Ramos (cell line): ENCODE results near the gene APBB1IP.
"Not testable (repeated sequence)": the region's sequence is repeated elsewhere in the genome, so short reads cannot be mapped to it uniquely, and the experiment has no call there.

ENCODE experiments used
- in situ Hi-C: fragments of 300-500 bp; cut with MboI; formaldehyde crosslinking; loops from one replicate; pipeline ENCODE4 v1.14.3; 2022; ENCODE audit warnings: low sequenced_read_pairs; ENCODE audit not compliant: unreplicated experiment

Gene APBB1IP

DNA sequence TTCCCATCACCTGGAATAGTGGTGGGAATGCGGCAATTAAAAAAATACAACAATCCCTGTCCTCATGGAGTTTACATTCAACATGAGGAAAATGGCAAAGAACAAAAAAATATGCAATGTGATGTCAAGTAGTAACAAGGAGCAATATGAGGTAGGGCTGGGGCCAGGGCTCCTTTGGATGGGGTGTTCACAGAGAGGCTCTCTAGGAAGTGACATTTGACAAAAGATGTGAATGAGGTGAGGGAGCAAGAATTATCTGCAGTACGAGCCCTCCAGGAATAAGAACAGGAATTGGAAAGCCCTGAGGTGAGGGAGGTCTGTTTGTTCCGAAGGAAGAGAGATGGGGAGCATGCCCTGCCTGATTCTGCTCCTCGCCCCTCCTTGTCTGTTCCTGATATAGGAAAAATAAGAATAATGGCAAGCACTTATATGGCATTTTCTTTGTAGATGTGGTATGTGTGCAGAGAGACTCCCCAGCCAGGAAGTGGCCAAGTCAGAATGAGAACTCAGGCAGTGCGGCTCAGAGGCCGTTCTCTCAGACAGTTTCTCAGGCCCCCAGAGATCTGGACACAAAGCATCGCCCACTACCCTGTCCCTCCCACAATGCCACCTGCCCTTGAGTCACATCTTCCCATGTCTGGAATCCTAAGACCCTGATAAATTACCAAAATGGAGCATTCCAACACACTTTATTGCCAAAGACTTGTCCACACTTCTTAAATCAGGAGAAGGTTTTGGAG is 105.6 kb downstream of the APBB1IP start:
- in situ Hi-C loops, result no loop called here

- in situ Hi-C loops, result no loop called here
These were observed 106.8 kb downstream of the APBB1IP start for GRCh38 chr10:26544932-26545331.

- in situ Hi-C loops, result no loop called here
These were observed 112.8 kb downstream of the APBB1IP start for GRCh38 chr10:26550774-26551526.

DNA sequence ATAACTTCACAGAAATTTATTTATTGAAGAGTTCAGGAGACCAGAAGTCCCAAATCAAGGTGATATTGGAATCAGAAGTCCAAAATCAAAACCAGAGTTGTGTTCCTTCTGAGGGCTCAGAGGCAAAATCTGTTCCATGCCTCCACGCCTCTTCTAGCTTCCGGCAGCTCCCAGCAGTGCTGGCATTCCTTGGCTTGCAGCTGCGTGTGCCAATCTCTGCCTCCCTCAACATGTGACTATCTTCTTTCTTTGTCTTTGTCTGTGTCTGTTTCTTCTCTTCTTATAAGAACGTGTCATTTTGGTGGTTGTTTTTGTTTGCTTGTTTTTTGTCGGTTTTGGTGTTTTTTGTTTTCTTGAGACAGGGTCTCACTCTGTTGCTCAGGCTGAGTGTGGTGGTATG is 116.1 kb downstream of the APBB1IP start:
- in situ Hi-C loops, result no loop called here

DNA sequence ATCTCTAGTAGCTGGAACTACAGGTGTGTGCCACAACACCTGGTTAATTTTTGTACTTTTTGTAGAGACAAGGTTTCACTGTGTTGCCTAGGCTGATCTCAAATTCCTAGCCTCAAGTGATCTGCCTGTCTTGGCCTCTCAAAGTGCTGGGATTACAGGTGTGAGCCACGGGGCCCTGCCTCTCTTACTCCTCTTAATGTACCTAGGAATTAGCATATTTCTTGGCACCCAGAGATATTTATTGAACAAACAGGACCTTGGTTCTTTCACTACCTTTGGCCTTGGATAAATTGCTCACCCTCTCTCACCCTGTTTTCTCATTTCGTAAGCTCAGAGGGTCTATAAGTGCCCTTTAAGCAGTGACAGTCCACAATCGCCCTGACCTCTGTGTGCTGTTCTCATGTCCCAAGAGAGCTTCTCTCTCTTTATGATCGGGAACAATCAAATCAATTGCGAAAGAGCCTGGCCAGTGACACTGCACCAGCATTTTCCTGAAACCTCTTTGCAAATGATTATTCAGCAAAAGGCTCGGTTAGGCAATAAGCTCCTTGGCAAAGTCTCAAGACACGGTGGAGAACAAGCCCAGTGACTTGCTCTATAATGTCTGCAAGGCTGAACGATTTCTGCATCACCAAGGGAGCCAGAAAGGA is 117.7 kb downstream of the APBB1IP start:
- in situ Hi-C loops, result no loop called here

DNA sequence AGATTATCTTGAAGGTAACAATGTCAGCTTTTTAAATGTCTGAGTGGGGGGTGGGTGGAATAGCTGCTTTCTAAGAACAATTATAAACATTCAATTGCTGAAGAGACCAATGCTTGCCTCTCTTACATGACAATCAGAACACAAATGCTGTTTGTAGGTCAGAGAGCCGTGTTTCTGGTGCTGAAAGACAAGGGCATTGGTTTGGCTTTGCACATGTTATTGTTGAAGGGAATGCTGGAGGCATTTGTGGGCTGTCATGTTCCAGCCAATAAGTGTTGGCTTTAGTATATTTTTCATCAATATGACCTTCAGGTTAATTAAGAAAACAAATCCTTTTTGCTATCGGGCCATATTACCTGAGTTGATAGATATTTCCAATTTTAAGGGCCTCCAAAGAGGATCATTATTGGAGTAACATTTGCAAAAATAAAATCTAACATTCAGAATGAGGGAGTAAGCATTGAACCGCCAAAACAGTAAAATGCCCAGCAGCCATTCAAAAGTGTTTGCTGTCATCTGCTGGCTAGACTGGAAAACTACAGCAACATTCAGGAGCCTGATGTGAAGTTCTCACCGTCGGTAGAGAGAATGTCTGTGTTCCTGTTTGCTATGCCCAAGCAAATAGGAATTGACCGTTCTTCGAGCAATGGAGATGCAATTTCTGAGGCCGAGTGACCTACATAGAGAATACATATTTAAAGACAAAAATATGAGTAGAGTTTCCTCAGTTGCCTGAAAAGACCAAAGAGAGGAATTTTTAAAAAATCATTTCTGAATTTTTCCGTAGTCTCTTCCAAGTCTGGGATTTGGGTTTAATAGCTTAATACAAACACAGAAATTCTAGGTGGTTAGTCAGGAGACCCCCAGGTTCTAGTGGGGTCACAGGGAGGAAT is 118.9 kb downstream of the APBB1IP start:
- in situ Hi-C loops, result no loop called here

- in situ Hi-C loops, result no loop called here
These were observed 119.5 kb downstream of the APBB1IP start for GRCh38 chr10:26557641-26558014.

- in situ Hi-C loops, result loop anchor here (10.0 kb wide), 1 partner anchor 232 kb away; no protein-coding TSS in a partner anchor
These were observed 128.6 kb downstream of the APBB1IP start for GRCh38 chr10:26566525-26567350.

GRCh38 chr10:26567351-26567721 is 129.2 kb downstream of the APBB1IP start:
- in situ Hi-C loops, result loop anchor here (10.0 kb wide), 1 partner anchor 233 kb away; no protein-coding TSS in a partner anchor

DNA sequence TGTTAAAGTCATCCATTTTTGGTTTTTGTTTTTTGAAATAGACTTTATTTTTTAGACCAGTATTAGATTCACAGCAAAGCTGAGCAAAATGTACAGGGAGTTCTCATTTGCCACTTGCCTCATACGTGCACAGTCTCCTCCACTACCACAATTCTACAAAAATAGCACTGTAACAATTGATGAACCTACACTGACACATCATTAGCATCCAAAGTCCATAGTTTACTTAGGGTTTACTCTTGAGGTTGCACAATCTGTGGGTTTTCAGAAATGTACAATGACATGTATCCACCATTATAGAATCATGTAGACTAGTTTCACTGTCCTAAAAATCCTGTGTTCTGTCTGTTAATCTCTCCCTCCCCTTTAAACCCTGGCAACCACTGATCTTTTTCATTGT is 133.5 kb downstream of the APBB1IP start:
- in situ Hi-C loops, result no loop called here

GRCh38 chr10:26573674-26574073 is 135.5 kb downstream of the APBB1IP start:
- in situ Hi-C loops, result no loop called here

DNA sequence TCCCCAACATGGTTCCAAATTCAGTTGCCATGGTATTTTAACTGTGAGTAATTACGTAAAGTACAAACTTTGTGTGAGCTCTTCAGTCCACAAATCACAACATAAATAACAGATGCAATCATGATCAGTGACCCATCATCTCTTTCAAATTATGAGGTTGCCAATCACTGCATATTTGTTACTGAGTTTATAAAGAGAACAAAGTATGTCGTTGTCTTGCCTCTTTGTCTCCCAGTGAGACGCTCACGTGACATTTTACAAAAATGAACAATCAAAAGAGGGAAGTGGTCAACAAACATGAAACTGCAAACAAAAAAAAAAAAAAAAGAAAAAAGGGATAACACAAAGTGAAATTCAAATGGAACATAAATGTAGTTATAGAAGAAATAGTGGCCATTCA is 136.6 kb downstream of the APBB1IP start:
- in situ Hi-C loops, result no loop called here

- in situ Hi-C loops, result not testable (repeated sequence)
These were observed 140.2 kb downstream of the APBB1IP start for GRCh38 chr10:26578371-26578770.

DNA sequence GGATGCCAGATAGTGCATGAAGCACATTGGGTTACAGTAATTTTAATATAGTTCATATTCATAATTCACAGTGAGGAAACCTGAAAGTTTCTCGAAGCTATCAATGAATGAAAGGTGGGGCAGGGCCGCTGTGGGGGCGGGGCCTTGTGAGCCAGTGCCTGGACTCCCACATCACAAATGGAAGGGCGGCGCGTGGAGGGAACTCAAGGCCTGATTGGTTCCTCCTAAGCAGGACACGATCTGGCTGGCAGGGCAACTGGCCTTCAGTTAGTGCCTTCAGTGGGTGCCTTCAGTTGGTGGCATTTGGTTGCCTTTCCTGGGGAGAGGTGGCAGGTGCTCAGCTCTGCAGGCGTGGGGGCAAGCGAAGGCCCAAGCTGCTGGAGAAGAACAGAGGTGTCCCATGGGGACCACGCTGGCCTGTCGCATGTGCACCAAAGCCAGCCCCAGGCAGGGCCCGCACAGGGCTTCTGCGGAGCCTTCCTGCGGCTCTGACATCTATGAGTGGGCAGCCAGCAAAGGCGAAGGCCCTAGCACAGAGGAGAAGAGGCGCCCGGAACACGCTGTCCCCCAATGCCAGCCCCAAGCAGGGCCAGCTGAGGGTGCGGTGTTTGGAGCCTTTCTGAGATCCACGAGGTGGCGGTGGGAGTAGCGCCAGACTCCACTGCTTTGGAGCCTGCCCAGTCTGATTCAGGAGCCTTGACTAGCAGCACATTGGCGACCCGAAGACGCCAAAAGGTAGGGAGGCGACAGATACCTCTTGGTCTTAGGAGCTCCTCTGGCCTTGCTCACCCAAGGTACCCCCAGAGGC is 141.3 kb downstream of the APBB1IP start:
- in situ Hi-C loops, result no loop called here

DNA sequence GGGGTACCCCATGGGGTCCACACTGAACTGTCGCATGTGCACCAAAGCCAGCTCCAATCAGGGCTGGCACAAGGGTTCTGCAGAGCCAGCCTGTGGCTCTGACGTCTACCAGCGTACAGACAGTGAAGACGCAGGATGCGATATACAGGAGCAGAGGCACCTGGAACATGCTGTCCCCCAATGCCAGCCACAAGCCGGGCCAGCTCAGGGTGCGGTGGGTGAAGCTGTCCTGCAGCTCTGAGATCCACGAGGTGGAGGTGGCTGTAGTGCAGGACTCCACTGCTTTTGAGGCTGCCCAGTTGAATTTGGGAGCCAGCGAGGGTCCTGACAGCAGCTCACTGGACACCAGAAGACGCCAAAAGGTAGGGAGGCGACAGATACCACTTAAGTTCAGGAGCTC is 148.1 kb downstream of the APBB1IP start:
- in situ Hi-C loops, result no loop called here

GRCh38 chr10:26588611-26589010 is 150.5 kb downstream of the APBB1IP start:
- in situ Hi-C loops, result no loop called here

- in situ Hi-C loops, result not testable (repeated sequence)
These were observed 151.7 kb downstream of the APBB1IP start for GRCh38 chr10:26589813-26590212.

- in situ Hi-C loops, result no loop called here
These were observed 155.8 kb downstream of the APBB1IP start for GRCh38 chr10:26593896-26594295.

DNA sequence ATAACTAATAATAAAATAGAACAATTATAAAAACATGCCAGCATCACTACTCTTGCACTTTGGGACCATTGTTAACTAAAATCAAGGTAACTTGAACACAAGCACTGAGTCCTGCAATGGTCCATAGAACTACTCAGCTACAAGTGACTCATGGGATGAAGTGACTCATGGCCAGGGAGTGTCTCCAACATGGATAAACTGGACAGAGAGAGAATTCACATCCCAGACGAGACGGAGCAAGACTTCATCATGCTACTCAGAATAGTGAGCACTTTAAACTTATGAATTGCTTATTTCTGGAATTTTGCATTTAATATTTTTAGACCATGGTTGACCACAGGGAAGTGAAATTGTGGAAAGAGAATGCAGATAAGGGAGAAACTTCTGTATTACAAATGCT is 165.1 kb downstream of the APBB1IP start:
- in situ Hi-C loops, result not testable (repeated sequence)
